Measurements from ENCODE around the gene GOLGB1. TPM values are rescaled to one million over a fixed set of nuclear protein-coding genes. Genes with fewer than 3 reads are reported as not detected.
"Not testable (repeated sequence)": the region's sequence is repeated elsewhere in the genome, so short reads cannot be mapped to it uniquely, and the experiment has no call there.

The GOLGB1 gene
- total RNA-seq, 1 experiment from 2014 or later = 31.4 TPM

- no CpG with 5 or more reads among the region's 7 CpGs for WGBS (ENCODE audit: extremely low coverage, insufficient read length, low lambda C conversion rate)
- no peaks in the 10 kb centered on the region for H3K23me2 ChIP-seq (ENCODE audit: insufficient read length, low read depth, low read length, poor library complexity, severe bottlenecking)
- no peak overlapping the region for H4K5ac ChIP-seq (ENCODE audit: insufficient read length, low read depth, low read length)
- H3K9ac ChIP-seq (ENCODE audit: extremely low read depth, insufficient read length, low read length) = no peak overlapping the region
- no peak overlapping the region for H2BK12ac ChIP-seq (ENCODE audit: insufficient read length, low read depth, low read length)
- Mint-ChIP-seq H3K27me3 (ENCODE audit: low read depth) (no peaks in the 10 kb centered on the region), H3K36me3 (ENCODE audit: insufficient read depth in 1 of 3, low read depth in 3 of 3) (peaks cover 8 to 64% (median 46%) of the 10 kb centered on the region in 3 experiments; a peak in 6 of 7 replicates), H3K9me3 (no peaks in the 10 kb centered on the region), H3K4me1 (no peaks in the 10 kb centered on the region), H3K4me3 (no peak overlapping the region), H3K27ac (no peak overlapping the region)
- no peaks in the 10 kb centered on the region for H3K79me1 ChIP-seq (ENCODE audit: insufficient read depth, low read depth, low read length, poor library complexity, severe bottlenecking)
- no peaks in the 10 kb centered on the region for H3K79me2 ChIP-seq (ENCODE audit: insufficient read depth, low read length)
- TF ChIP-seq CTCF (conservative IDR thresholded peaks at IDR 0.05) = no peak
- H3K27me3 ChIP-seq (ENCODE audit: insufficient read depth, low read length) = no peaks in the 10 kb centered on the region
- H2AK5ac ChIP-seq (ENCODE audit: insufficient read length, low read length) = no peak overlapping the region
- H2BK15ac ChIP-seq (ENCODE audit: low read depth, low read length) = no peak overlapping the region
- no peak overlapping the region for H4K8ac ChIP-seq (replicated peaks; ENCODE audit: insufficient read length, low read depth, low read length)
- H3K14ac ChIP-seq (ENCODE audit: insufficient read depth, low read length) = no peak overlapping the region
- H3K4ac ChIP-seq (ENCODE audit: low read depth, low read length) = no peak overlapping the region
- H2BK5ac ChIP-seq (ENCODE audit: insufficient read length, low read length) = no peak overlapping the region
- H2BK20ac ChIP-seq (ENCODE audit: low read depth, low read length, poor library complexity, severe bottlenecking) = no peak overlapping the region
- H3K27ac ChIP-seq (ENCODE audit: insufficient read length, low read depth, low read length) = no peak overlapping the region
- no peak for DNase-seq
- H3K56ac ChIP-seq (ENCODE audit: insufficient read length, low read depth, low read length) = no peak overlapping the region
- H2AFZ ChIP-seq (ENCODE audit: low read length) = no peak overlapping the region
- no peak overlapping the region for H3K4me2 ChIP-seq (ENCODE audit: insufficient read depth, insufficient read length, low read length)
- H3K4me1 ChIP-seq (ENCODE audit: insufficient read depth, low read length) = no peaks in the 10 kb centered on the region
- H4K91ac ChIP-seq (ENCODE audit: insufficient read length, low read depth, low read length) = no peak overlapping the region
- H2BK120ac ChIP-seq (ENCODE audit: low read depth, low read length, poor library complexity, severe bottlenecking) = no peak overlapping the region
- no peak overlapping the region for H3T11ph ChIP-seq (ENCODE audit: low read length)
- no peaks in the 10 kb centered on the region for H3K9me3 ChIP-seq (ENCODE audit: control insufficient read depth, low read depth, low read length)
- no peaks in the 10 kb centered on the region for H4K20me1 ChIP-seq (ENCODE audit: control insufficient read depth, insufficient read depth, insufficient read length)
- no peak overlapping the region for H3K18ac ChIP-seq (ENCODE audit: insufficient read length, low read depth, low read length)
- H3K23ac ChIP-seq (ENCODE audit: insufficient read length, low read depth, low read length) = no peak overlapping the region
These were observed 32.1 kb upstream of the GOLGB1 start for GRCh38 chr3:121781611-121782010.

- not testable (repeated sequence) for H3K79me2 ChIP-seq (ENCODE audit: insufficient read depth, low read length); H3K4me1 ChIP-seq (ENCODE audit: insufficient read depth, low read length); H3K14ac ChIP-seq (ENCODE audit: insufficient read depth, low read length); H3K27me3 Mint-ChIP-seq (ENCODE audit: low read depth); H3K79me1 ChIP-seq (ENCODE audit: insufficient read depth, low read depth, low read length, poor library complexity, severe bottlenecking); H3K18ac ChIP-seq (ENCODE audit: insufficient read length, low read depth, low read length); H3K9ac ChIP-seq (ENCODE audit: extremely low read depth, insufficient read length, low read length); H2BK12ac ChIP-seq (ENCODE audit: insufficient read length, low read depth, low read length); H3K4me1 Mint-ChIP-seq; H3K9me3 ChIP-seq (ENCODE audit: control insufficient read depth, low read depth, low read length); H3T11ph ChIP-seq (ENCODE audit: low read length); H4K20me1 ChIP-seq (ENCODE audit: control insufficient read depth, insufficient read depth, insufficient read length); H3K4ac ChIP-seq (ENCODE audit: low read depth, low read length); H2BK120ac ChIP-seq (ENCODE audit: low read depth, low read length, poor library complexity, severe bottlenecking); H2BK20ac ChIP-seq (ENCODE audit: low read depth, low read length, poor library complexity, severe bottlenecking); H2BK5ac ChIP-seq (ENCODE audit: insufficient read length, low read length); H2AK5ac ChIP-seq (ENCODE audit: insufficient read length, low read length); H3K4me2 ChIP-seq (ENCODE audit: insufficient read depth, insufficient read length, low read length); H4K5ac ChIP-seq (ENCODE audit: insufficient read length, low read depth, low read length); DNase-seq; H3K27me3 ChIP-seq (ENCODE audit: insufficient read depth, low read length); H4K8ac ChIP-seq (replicated peaks; ENCODE audit: insufficient read length, low read depth, low read length); H3K27ac ChIP-seq (ENCODE audit: insufficient read length, low read depth, low read length); H4K91ac ChIP-seq (ENCODE audit: insufficient read length, low read depth, low read length); H3K27ac Mint-ChIP-seq; H3K23ac ChIP-seq (ENCODE audit: insufficient read length, low read depth, low read length); H3K23me2 ChIP-seq (ENCODE audit: insufficient read length, low read depth, low read length, poor library complexity, severe bottlenecking); H3K56ac ChIP-seq (ENCODE audit: insufficient read length, low read depth, low read length); H3K9me3 Mint-ChIP-seq; H3K4me3 Mint-ChIP-seq; H2BK15ac ChIP-seq (ENCODE audit: low read depth, low read length); H2AFZ ChIP-seq (ENCODE audit: low read length)
- H3K36me3 Mint-ChIP-seq (ENCODE audit: insufficient read depth in 1 of 3, low read depth in 3 of 3) = peaks cover 24 to 86% (median 77%) of the 10 kb centered on the region in 3 experiments; a peak in 6 of 7 replicates
- no CpG with 5 or more reads among the region's 4 CpGs for WGBS (ENCODE audit: extremely low coverage, insufficient read length, low lambda C conversion rate)
These were observed 25.6 kb upstream of the GOLGB1 start for GRCh38 chr3:121775095-121775494.
